ENCODE measurements around the gene FMN1. TPM values are rescaled to one million over a fixed set of nuclear protein-coding genes. Genes with fewer than 3 reads are reported as not detected.
"Not testable (repeated sequence)": the region's sequence is repeated elsewhere in the genome, so short reads cannot be mapped to it uniquely, and the experiment has no call there.

The FMN1 gene
- total RNA-seq, 1 experiment from 2014 or later: 3.6 TPM

GRCh38 chr15:32972686-32973085, 221.8 kb downstream of the FMN1 start:
- no peak for DNase-seq (ENCODE audit: low spot score)

DNA sequence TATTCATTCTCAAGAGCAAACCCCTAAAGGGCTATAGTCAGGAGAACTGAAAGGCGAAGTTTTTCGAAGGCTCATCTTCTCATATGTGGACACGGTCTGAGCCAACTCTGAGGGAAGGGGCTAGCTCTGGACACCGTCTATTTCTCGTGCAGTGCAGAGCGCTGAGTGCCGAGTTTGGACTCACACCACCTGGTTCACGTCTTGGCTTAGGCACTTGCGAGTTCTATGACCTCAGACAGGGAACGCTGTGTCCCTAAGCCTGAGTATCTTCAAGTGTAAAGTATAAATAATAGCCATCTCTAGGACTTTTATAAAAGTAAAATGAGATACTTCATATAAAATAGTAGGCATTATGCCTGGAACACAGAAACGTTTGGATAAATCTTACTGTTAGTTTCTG, 223.7 kb downstream of the FMN1 start:
- DNase-seq (ENCODE audit: low spot score): no peak

DNA sequence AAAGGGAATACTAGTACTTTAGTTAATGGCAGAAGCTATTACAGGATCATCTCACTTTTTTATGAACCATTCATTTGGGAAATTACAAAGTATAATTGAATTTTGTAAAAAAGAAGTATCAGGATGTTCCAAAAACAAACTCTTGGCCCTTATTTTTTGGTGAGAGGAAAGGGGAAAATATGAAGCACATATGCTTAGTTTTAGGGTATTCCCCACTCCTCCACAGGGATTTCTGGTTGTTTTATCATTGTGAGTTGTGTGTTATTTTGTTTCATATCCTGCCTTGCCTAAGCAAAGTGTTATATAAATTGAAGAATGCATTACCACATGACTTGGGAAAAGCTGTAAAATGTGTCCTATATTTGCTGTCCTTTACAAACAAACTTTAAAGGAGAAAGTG, 227.0 kb downstream of the FMN1 start:
- DNase-seq (ENCODE audit: low spot score): no peak

DNA sequence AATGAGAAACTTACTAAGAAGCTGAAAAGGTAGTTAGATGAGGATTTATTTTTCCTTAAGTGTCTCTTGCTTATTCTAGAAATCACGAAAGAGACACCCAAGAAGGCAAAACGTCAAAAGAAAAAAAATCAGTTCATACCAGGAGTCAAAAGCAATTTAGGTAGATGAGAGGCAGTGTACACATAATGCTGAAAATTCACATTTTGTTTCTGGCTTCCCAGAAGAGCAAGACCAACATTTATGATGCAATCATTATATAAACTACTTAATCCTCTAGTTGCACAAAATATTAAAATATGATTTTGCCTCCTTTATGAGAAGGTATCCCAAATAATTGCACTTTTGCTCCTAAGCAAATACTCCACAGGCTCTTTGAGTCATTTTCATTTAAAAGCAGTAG, 228.0 kb downstream of the FMN1 start:
- DNase-seq (ENCODE audit: low spot score): no peak

- DNase-seq (ENCODE audit: low spot score): no peak
These were observed 228.6 kb downstream of the FMN1 start for GRCh38 chr15:32965897-32966296.

GRCh38 chr15:32959077-32959476, 235.4 kb downstream of the FMN1 start:
- DNase-seq (ENCODE audit: low spot score): peak; percentile 59

DNA sequence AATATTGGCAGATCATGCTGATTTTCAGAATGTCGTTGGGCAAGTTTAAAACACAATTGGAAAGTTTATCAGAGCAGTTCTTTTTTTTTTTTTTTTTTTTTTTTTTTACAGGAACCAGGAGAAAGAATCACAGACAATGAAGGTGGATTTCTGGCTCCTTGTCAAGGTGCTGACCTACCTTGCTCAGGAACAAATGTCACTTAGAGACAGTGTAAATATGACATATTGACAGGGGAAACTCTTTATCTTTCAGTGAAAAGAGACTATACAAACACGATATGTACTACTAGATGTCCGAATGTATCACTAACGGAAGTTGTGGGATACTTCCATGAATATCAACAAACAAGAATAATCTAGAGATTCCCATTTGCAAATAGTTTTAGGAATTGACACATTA, 237.3 kb downstream of the FMN1 start:
- DNase-seq (ENCODE audit: low spot score): no peak

GRCh38 chr15:32956711-32957110, 237.8 kb downstream of the FMN1 start:
- DNase-seq (ENCODE audit: low spot score): no peak

DNA sequence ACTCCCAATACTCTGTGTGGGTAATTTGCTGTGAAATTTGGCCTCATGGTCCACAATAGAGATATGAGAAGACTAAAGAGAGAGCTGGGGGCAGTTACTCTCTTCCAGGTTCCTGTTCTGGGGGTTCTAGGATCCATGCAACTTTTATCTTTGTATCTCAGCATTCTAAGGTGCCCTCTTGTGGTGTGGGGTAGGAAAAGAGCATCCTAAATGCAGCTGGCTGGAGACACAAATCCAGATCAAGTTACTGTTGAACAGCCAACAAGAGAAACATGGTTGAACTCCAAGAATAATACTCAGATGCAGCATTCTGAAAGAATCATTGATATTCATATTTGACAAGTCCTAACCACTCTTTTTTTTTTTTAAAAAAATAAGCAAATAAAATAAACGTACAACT, 238.5 kb downstream of the FMN1 start:
- peak; percentile 68 for DNase-seq (ENCODE audit: low spot score)

- no peak for DNase-seq (ENCODE audit: low spot score)
These were observed 241.0 kb downstream of the FMN1 start for GRCh38 chr15:32953533-32953910.

DNA sequence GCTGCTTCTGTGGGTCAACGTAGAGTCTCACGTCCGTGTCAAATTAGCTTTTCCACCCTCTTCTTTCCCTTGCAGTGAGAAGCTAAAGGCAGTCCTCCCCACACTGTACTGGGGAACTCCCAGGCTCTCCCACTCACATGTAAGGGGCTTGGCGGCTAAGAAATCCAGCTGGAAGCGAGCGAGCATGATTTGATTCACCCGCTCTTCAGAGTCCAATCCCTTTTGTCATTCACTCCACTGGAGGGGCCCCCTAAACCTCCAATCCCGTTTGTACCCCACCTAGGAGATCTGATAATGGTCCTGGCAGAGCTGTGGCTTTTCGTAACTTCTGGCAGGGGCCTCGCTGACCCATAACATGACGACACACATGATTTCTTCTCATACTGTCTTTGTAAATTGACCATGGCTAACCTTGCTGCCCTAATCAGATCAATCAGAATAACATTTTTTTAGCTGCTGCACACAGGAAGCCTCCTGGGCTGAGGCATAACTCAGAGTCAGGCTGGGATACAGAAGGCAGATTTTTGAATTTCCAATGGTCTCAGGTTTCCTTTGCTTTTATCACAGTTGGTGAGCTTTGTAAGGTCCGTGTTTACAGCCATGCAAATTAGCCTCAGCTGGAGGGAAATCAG, 241.5 kb downstream of the FMN1 start:
- DNase-seq (ENCODE audit: low spot score): no peak

DNA sequence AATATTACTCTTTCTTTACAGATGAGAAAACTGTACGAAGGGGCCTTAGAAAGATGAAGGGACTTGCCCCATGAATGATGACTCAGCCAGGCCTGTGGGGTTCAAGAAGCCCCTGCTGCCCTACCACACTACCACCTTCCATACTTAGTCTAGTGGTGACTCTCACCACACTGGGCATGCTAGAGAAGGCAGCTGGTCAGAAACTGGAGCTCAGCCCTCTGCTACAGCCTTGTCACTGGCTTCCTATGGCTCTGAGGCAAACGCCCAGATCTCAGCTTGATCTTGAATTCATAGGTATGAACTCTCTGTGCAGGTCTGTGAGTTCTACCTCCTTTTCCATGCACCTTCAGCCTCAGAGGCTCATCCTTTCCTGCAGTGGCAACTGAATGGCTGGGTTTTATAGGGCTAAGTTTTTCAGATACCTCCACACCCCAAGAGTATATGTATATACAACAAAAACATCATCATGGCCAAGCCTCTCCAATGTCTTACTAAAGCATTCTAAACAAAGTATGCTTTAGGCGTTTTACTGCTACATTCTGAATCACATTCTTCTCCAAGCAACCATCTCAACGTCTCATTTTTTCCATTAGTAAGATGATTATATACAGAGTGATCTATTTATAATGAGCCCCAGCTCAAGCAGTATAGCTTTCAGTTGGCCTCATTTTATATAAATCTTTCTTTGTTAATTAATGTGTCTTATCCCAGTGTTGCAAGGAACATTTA, 242.6 kb downstream of the FMN1 start:
- no peak for DNase-seq (ENCODE audit: low spot score)

DNA sequence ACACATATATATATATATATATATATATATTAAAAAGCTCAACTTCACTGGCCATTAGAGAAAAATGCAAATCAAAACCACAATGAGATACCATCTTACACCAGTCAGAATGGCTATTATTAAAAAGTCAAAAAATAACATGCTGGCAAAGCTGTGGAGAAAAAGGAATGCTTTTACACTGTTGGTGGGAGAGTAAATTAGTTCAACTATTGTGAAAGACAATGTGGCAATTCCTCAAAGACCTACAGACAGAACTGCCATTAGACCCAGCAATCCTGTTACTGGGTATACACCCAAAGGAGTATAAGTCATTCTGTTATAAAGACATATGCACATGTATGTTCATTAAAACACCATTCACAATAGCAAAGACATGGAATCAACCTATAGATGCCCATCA, 244.5 kb downstream of the FMN1 start:
- DNase-seq (ENCODE audit: low spot score): not testable (repeated sequence)

DNA sequence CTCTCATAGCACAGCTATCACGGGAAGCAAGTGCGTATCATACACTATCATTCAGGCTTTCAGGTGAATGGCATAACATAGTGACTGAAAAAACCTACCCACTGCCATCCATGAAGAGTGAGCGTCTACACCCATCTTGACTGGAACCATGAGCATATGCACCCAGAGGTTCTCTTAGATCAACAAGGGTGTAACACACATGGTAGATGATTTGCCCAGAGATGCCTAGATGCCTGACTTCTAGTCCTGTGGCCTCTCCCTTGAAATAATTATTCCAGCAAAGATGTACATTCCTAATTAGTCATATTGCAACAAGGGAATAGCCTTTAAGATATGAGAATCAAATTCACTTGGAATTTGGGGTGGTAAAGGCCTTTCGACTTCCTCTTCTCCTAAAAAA, 248.3 kb downstream of the FMN1 start:
- DNase-seq (ENCODE audit: low spot score): no peak

GRCh38 chr15:32944431-32944830, 250.1 kb downstream of the FMN1 start:
- no peak for DNase-seq (ENCODE audit: low spot score)

- no peak for DNase-seq (ENCODE audit: low spot score)
These were observed 250.8 kb downstream of the FMN1 start for GRCh38 chr15:32943711-32944110.

GRCh38 chr15:32942401-32942841, 252.1 kb downstream of the FMN1 start:
- no peak for DNase-seq (ENCODE audit: low spot score)

GRCh38 chr15:32941823-32942222, 252.7 kb downstream of the FMN1 start:
- no peak for DNase-seq (ENCODE audit: low spot score)

GRCh38 chr15:32936976-32937375, 257.5 kb downstream of the FMN1 start:
- no peak for DNase-seq (ENCODE audit: low spot score)

GRCh38 chr15:32936283-32936918, 258.1 kb downstream of the FMN1 start:
- peak; percentile 20 for DNase-seq (ENCODE audit: low spot score)

- no peak for DNase-seq (ENCODE audit: low spot score)
These were observed 259.4 kb downstream of the FMN1 start for GRCh38 chr15:32935139-32935538.

DNA sequence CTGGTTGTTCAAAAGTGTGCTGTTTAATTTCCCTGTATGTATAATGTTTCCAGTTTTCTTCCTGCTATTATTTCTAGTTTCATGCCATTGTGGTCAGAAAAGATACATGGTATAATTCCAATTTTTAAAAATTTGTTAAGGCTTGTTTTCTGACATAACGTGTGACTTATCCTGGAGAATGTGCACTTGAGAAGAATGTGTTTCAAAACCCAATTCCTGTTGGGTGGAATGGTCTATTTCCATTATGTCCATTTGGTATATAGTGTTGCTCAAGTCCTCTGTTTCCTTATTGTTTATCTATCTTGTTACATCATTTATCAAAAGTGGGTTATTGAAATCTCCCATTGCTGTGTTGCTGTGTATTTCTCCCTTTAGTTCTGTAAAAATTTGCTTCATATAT, 261.3 kb downstream of the FMN1 start:
- DNase-seq (ENCODE audit: low spot score): no peak

DNA sequence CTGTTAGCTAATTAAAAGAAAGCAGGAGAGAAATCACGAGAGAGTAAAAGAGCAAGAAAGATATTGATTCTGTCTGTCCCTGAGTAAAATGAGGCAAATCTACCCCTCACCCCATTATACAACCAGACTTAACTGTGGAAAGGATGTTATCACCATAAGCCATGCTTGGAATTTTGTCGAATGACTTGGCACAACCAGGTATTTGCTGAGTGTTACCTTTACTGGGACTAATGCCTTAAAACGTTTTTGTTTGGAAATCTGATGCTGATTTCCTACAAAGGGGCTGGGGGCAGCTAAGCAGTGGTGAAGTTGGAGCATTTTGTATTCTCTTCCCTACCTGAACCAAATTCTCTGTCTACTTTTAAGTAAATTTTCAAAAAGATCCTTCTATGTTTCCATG, 265.6 kb downstream of the FMN1 start:
- DNase-seq (ENCODE audit: low spot score): no peak
